ENCODE data around the gene GPR39. TPM values are rescaled to one million over a fixed set of nuclear protein-coding genes. Genes with fewer than 3 reads are reported as not detected.

Gene GPR39
- total RNA-seq, 2 donors from 2014 or later: 7.3 to 9.6 TPM

GRCh38 chr2:132642415-132642814 lies 225.8 kb downstream of the GPR39 start:
- Histone ChIP-seq H3K27ac (no peak overlapping the region), H3K27me3 (no peaks in the 10 kb centered on the region), H3K9me3 (no peaks in the 10 kb centered on the region), H3K36me3 (replicated peaks in 1 of 2; ENCODE audit: insufficient read depth in 1 of 2, low read depth in 2 of 2) (no peaks in the 10 kb centered on the region), H3K4me1 (no peaks in the 10 kb centered on the region), H3K4me3 (no peak overlapping the region)
- 54 to 74% methylated on average over 2 of the region's 2 CpGs for WGBS, 2 donors
- DNase-seq (no peak), ATAC-seq (no peak)
- TF ChIP-seq POLR2A (IDR thresholded peaks at IDR 0.05) (no peak), CTCF (IDR thresholded peaks at IDR 0.05) (no peak)
- intact Hi-C loops (cut with DNase I): no loop called here

GRCh38 chr2:132645176-132645575 lies 228.6 kb downstream of the GPR39 start:
- TF ChIP-seq CTCF (IDR thresholded peaks at IDR 0.05) (peak in 1 of 7 experiments; percentile 12), POLR2A (IDR thresholded peaks at IDR 0.05) (no peak)
- no peaks in the 10 kb centered on the region for H3K4me1 ChIP-seq
- ATAC-seq (peak; percentile 63), DNase-seq (peak in 2 of 4 donors; percentile 29 to 61)
- no peak overlapping the region for H3K4me3 ChIP-seq
- H3K36me3 ChIP-seq (replicated peaks in 1 of 2; ENCODE audit: insufficient read depth in 1 of 2, low read depth in 2 of 2): no peaks in the 10 kb centered on the region
- H3K9me3 ChIP-seq: no peaks in the 10 kb centered on the region
- intact Hi-C loops (cut with DNase I): no loop called here
- WGBS, 2 donors: 85 to 91% methylated on average over 35 of the region's 35 CpGs
- no peaks in the 10 kb centered on the region for H3K27me3 ChIP-seq
- H3K27ac ChIP-seq: no peak overlapping the region

GRCh38 chr2:132645722-132646539 lies 229.3 kb downstream of the GPR39 start:
- no peak for TF ChIP-seq POLR2A (IDR thresholded peaks at IDR 0.05)
- no peak for TF ChIP-seq CTCF (IDR thresholded peaks at IDR 0.05)
- H3K36me3 ChIP-seq (replicated peaks in 1 of 2; ENCODE audit: insufficient read depth in 1 of 2, low read depth in 2 of 2): no peaks in the 10 kb centered on the region
- no peak for ATAC-seq
- no peak overlapping the region for H3K4me3 ChIP-seq
- H3K27me3 ChIP-seq: no peaks in the 10 kb centered on the region
- peaks cover 1% of the 10 kb centered on the region for H3K4me1 ChIP-seq
- no peak overlapping the region for H3K27ac ChIP-seq
- WGBS, 2 donors: 82 to 83% methylated on average over 18 of the region's 18 CpGs
- intact Hi-C loops (cut with DNase I): no loop called here
- H3K9me3 ChIP-seq: no peaks in the 10 kb centered on the region
- no peak for DNase-seq

- intact Hi-C loops (cut with DNase I): no loop called here
- no peaks in the 10 kb centered on the region for H3K27me3 ChIP-seq
- TF ChIP-seq CTCF (IDR thresholded peaks at IDR 0.05) (no peak), POLR2A (IDR thresholded peaks at IDR 0.05) (no peak)
- WGBS, 2 donors: 86 to 90% methylated on average over 8 of the region's 8 CpGs
- ATAC-seq (no peak), DNase-seq (no peak)
- peaks cover 5% of the 10 kb centered on the region for H3K4me1 ChIP-seq
- no peak overlapping the region for H3K27ac ChIP-seq
- H3K9me3 ChIP-seq: no peaks in the 10 kb centered on the region
- H3K36me3 ChIP-seq (replicated peaks in 1 of 2; ENCODE audit: insufficient read depth in 1 of 2, low read depth in 2 of 2): no peaks in the 10 kb centered on the region
- H3K4me3 ChIP-seq: no peak overlapping the region
Observed at GRCh38 chr2:132646540-132647108, 230.0 kb downstream of the GPR39 start.

All from body of pancreas (tissue), 4 donors.